ENCODE measurements around the gene C1orf35.

The C1orf35 gene

GRCh38 chr1:228077565-228078330 lies 25.4 kb downstream of the C1orf35 start:
- DNase-seq: no peak

GRCh38 chr1:228076796-228077430 lies 26.2 kb downstream of the C1orf35 start:
- no peak for DNase-seq

- DNase-seq: no peak
These were observed 27.3 kb downstream of the C1orf35 start for GRCh38 chr1:228075801-228076271.

GRCh38 chr1:228074954-228075730 lies 28.0 kb downstream of the C1orf35 start:
- no peak for DNase-seq

GRCh38 chr1:228073857-228074545 lies 29.1 kb downstream of the C1orf35 start:
- peak; percentile 89 for DNase-seq

GRCh38 chr1:228073061-228073856 lies 29.9 kb downstream of the C1orf35 start:
- DNase-seq: no peak

- no peak for DNase-seq
These were observed 30.5 kb downstream of the C1orf35 start for GRCh38 chr1:228072658-228073043.

- no peak for DNase-seq
These were observed 31.1 kb downstream of the C1orf35 start for GRCh38 chr1:228071839-228072657.

GRCh38 chr1:228070851-228071250 lies 32.3 kb downstream of the C1orf35 start:
- DNase-seq: no peak

- DNase-seq: no peak
These were observed 33.0 kb downstream of the C1orf35 start for GRCh38 chr1:228070173-228070572.

- no peak for DNase-seq
These were observed 34.8 kb downstream of the C1orf35 start for GRCh38 chr1:228068359-228068758.

- no peak for DNase-seq
These were observed 36.1 kb downstream of the C1orf35 start for GRCh38 chr1:228066891-228067654.

GRCh38 chr1:228066416-228066815 lies 36.7 kb downstream of the C1orf35 start:
- DNase-seq: no peak

GRCh38 chr1:228065543-228066347 lies 37.4 kb downstream of the C1orf35 start:
- DNase-seq: no peak

GRCh38 chr1:228064741-228065542 lies 38.2 kb downstream of the C1orf35 start:
- DNase-seq: no peak

GRCh38 chr1:228064296-228064695 lies 38.8 kb downstream of the C1orf35 start:
- no peak for DNase-seq

GRCh38 chr1:228063251-228064191 lies 39.6 kb downstream of the C1orf35 start:
- DNase-seq: no peak

All from retina (tissue), 1 donor.